ENCODE measurements around the gene LUC7L. TPM values are rescaled to one million over a fixed set of nuclear protein-coding genes. Genes with fewer than 3 reads are reported as not detected.

The LUC7L gene
- total and polyA plus RNA-seq, 10 of the 15 experiments (the other 5 are each of a cell fraction or from before 2014, with no cell fraction given) = 2.3 to 59.6 (median 44.1) TPM

DNA sequence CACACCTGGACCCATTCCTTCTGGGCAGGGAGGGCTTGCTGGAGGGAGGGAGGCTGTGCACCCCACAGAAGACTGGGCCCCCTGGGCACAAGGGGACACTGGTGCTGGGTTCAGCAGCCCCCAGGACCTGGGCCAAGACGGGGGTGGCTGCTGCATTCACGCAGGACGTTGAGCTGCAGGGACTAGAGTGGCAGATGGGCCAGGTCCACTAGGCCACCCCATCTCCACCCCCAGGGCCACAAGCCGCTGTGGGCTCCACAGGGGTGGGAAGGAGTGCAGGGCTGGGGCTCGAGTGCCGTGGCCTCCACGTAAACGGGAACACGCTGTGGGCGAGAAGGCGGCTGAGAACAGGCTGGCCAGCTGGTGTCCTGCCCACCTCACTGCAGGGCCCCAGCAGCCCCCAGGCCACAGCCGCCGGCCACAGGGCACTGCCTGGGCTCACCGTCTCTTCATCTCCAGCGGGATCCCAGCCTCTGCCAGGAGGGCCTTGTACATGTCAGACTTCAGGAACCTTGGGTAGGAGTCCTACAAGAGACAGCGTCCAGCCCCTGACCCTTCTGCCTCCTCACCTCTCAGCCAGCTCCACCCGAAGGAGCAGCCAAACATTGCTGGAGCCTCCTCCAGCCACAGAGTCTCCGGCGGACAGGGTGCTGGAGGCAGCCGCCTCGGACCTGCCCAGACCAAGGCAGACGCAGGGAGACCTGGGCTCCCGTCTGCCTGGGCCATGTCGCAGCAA, 40.0 kb upstream of the LUC7L start (continued):
- TF ChIP-seq ZBTB4 (CRISPR knock-in tag; IDR thresholded peaks at IDR 0.05) = no peak
- no peak for TF ChIP-seq ZNF622 (IDR thresholded peaks at IDR 0.05)

DNA sequence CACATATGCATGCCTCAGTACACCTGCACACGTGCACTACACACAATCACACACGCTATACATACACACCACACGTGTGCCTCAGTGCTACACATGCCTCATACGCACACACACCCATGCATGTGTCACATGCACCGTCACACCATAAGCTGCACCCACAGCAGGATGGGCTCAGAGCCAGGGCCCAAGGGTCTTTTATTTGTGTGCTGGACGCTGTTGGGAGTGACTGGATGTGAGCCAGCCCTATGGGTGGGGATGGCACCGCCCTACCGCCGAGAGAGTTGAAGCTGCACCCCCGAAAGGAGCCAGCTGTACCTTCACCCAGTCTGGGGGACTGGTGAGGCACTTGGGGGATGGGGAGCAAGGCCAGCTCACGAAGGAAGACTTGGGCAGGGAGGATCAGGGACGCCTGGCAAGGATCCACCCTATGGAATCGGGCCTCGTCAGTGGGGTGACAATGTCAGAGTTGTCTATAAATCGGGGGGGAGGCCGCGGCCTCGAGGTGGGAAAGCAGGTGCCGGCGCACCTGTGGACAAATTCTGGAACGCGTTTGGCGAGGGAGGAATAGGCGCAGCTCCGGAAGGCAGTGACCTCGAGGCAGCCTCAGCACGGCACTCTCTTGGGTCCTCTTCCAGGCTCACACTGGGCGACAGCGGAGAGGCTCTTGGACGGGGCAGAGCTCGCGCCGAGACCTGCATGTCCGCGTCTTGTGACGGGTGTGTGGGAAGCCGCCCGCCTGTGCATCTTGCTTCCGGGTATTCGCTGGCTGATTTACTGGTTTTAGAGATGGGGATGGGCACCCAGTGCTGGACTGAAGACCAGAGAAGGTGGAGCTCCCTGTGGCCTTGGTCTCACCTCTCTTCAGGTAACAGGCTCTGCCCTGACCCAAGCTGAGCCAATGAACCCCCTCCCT, 39.1 kb upstream of the LUC7L start:
- no TSS peak for BruUV-seq (replicated peaks)
- Histone ChIP-seq H3K9ac (ENCODE audit: control insufficient read depth, insufficient read depth, low read length) (no peak overlapping the region), H3K4me1 (ENCODE audit: control insufficient read depth, insufficient read depth, low read length) (no peaks in the 10 kb centered on the region), H3K79me2 (ENCODE audit: control insufficient read depth, insufficient read depth, low read length) (no peaks in the 10 kb centered on the region), H3K27ac (ENCODE audit: control insufficient read depth, insufficient read depth) (no peak overlapping the region), H3K27me3 (replicated peaks in 1 of 2; ENCODE audit: control insufficient read depth in 2 of 2, insufficient read depth in 2 of 2, low read length in 1 of 2) (no peaks in the 10 kb centered on the region), H2AFZ (ENCODE audit: control insufficient read depth, low read depth, low read length) (no peak overlapping the region), H4K20me1 (ENCODE audit: control insufficient read depth, insufficient read depth) (no peaks in the 10 kb centered on the region), H3K36me3 (ENCODE audit: control insufficient read depth in 2 of 2, insufficient read depth in 2 of 2, low read length in 1 of 2) (no peaks in the 10 kb centered on the region), H3K4me3 (no peak overlapping the region), H3K9me3 (replicated peaks; ENCODE audit: control insufficient read depth, insufficient read depth, low read length) (no peaks in the 10 kb centered on the region), H3K4me2 (ENCODE audit: control insufficient read depth, insufficient read depth) (no peak overlapping the region)
- intact Hi-C loops (cut with micrococcal nuclease; ENCODE audit: unreplicated experiment) = no loop called here
- in situ Hi-C loops (cut with MboI) = no loop called here
- POLR2A ChIA-PET = no interaction called here
- DNase-seq (ENCODE audit: low read depth, low spot score) (no peak), ATAC-seq (no peak), FAIRE-seq (no peak)
- CTCF ChIA-PET = no interaction called here
- WGBS (ENCODE audit: insufficient coverage, insufficient replicate concordance, low lambda C conversion rate, missing lambda C conversion rate) = 81% methylated on average over 39 of the region's 40 CpGs
- SMC1A ChIA-PET (ENCODE audit: uncharacterized antibody, unreplicated experiment) = no interaction called here
- RAD21 ChIA-PET (ENCODE audit: unreplicated experiment) = interaction anchor here (0.6 kb wide), 1 partner anchor 131 kb away, joined by 3 read pairs; no protein-coding TSS in a partner anchor
- TF ChIP-seq NBN (IDR thresholded peaks at IDR 0.05) = no peak
- no peak for TF ChIP-seq RELB (IDR thresholded peaks at IDR 0.05; ENCODE audit: low read depth)
- TF ChIP-seq RAD51 (IDR thresholded peaks at IDR 0.05) = no peak
- no peak for TF ChIP-seq STAT1 (conservative IDR thresholded peaks at IDR 0.05)
- TF ChIP-seq NFYB (IDR thresholded peaks at IDR 0.05; ENCODE audit: insufficient read depth, low read depth, low read length) = no peak
- TF ChIP-seq USF2 (IDR thresholded peaks at IDR 0.05; ENCODE audit: borderline replicate concordance, low read depth, low read length) = no peak
- TF ChIP-seq, protein P1, sequence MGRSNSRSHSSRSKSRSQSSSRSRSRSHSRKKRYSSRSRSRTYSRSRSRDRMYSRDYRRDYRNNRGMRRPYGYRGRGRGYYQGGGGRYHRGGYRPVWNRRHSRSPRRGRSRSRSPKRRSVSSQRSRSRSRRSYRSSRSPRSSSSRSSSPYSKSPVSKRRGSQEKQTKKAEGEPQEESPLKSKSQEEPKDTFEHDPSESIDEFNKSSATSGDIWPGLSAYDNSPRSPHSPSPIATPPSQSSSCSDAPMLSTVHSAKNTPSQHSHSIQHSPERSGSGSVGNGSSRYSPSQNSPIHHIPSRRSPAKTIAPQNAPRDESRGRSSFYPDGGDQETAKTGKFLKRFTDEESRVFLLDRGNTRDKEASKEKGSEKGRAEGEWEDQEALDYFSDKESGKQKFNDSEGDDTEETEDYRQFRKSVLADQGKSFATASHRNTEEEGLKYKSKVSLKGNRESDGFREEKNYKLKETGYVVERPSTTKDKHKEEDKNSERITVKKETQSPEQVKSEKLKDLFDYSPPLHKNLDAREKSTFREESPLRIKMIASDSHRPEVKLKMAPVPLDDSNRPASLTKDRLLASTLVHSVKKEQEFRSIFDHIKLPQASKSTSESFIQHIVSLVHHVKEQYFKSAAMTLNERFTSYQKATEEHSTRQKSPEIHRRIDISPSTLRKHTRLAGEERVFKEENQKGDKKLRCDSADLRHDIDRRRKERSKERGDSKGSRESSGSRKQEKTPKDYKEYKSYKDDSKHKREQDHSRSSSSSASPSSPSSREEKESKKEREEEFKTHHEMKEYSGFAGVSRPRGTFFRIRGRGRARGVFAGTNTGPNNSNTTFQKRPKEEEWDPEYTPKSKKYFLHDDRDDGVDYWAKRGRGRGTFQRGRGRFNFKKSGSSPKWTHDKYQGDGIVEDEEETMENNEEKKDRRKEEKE (IDR thresholded peaks at IDR 0.05) = no peak
